ENCODE results near the gene KANSL3.

KANSL3 gene

DNA sequence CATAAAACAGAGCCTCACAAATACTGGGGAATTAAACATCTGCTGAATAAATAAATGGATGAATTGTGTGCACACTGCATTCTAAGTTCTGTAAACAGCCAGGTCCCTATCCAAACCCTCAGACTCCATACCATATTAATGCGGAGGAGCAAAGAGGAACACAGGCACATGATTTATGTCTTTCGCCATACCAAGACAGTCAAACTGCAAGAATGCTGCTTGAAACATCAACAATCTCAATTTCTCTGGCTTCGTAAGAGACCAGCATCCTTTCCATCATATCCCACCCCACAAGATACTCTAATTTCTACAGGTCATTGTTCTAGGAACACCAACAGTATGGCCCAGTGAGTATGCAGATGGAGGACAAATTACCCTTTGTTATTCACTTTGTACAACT lies 15.0 kb downstream of the KANSL3 start:
- H3K4me3 ChIP-seq (ENCODE audit: low read length): no peak overlapping the region
- no peak overlapping the region for H3K27ac ChIP-seq (ENCODE audit: low read length)
- no peaks in the 10 kb centered on the region for H3K4me1 ChIP-seq (ENCODE audit: control insufficient read depth, low read depth, low read length)
- H3K9ac ChIP-seq (ENCODE audit: low read length): no peak overlapping the region
- no peaks in the 10 kb centered on the region for H3K9me3 ChIP-seq (ENCODE audit: control insufficient read depth, low read depth, low read length)
- peaks cover 28% of the 10 kb centered on the region for H3K36me3 ChIP-seq (ENCODE audit: control insufficient read depth, low read depth, low read length)
- no peaks in the 10 kb centered on the region for H3K27me3 ChIP-seq (ENCODE audit: control insufficient read depth, insufficient read depth, low read length)

DNA sequence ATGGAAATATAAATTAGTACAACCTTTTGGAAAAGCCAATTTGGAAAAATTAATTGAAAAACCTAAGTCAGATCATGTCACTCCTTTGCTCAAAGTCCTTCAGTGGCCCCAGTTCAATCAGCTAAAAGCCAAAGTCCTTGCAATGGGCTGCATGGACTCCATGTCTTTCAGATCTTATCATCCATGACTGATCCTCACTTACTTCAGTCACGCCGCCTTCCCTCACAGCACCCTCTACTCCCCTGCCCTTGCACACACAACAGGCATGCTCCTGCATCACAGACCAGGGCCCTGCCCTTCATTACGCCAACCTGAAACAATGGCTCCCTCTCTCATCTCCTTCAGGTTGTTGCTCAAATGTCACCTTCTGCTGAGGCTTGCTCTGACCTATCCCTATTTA lies 15.6 kb downstream of the KANSL3 start:
- H3K4me3 ChIP-seq (ENCODE audit: low read length): no peak overlapping the region
- H3K27ac ChIP-seq (ENCODE audit: low read length): no peak overlapping the region
- no peaks in the 10 kb centered on the region for H3K9me3 ChIP-seq (ENCODE audit: control insufficient read depth, low read depth, low read length)
- H3K9ac ChIP-seq (ENCODE audit: low read length): no peak overlapping the region
- H3K36me3 ChIP-seq (ENCODE audit: control insufficient read depth, low read depth, low read length): peaks cover 23% of the 10 kb centered on the region
- no peaks in the 10 kb centered on the region for H3K4me1 ChIP-seq (ENCODE audit: control insufficient read depth, low read depth, low read length)
- no peaks in the 10 kb centered on the region for H3K27me3 ChIP-seq (ENCODE audit: control insufficient read depth, insufficient read depth, low read length)

DNA sequence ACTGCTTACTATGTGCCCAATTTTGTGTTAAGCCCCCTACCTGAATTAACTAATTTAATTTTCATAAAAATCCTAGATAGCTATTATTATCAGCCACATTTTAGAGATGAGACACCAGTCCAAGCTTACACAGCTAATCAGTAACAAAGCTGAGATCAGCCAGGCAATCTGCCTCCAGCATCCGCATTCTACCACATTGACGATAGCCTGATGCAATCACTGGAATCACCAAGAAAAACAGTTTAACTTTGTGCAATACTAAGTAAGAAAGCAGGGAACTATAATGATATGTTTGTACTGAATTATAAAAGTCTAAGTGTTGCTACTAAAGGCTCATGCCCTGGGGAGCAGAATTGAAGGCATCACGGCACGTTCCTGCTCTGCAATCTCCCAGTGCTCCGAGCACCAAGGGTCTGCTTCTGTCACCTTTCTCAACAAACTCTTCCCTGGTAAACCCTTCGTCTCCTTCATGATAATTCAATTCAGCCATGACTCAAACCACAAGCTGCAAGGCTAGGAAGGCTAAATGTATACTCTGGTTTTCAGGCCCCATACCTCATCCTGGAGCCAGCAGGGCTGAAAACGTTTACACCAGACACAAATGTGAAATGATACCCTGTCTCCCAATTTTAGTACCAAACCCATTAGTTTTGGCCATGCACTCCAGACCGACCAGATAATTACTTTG lies 19.4 kb downstream of the KANSL3 start:
- Histone ChIP-seq H3K9ac (ENCODE audit: low read length) (no peak overlapping the region), H3K4me1 (ENCODE audit: control insufficient read depth, low read depth, low read length) (no peaks in the 10 kb centered on the region), H3K27ac (ENCODE audit: low read length) (no peak overlapping the region), H3K27me3 (ENCODE audit: control insufficient read depth, insufficient read depth, low read length) (no peaks in the 10 kb centered on the region), H3K4me3 (ENCODE audit: low read length) (no peak overlapping the region), H3K36me3 (ENCODE audit: control insufficient read depth, low read depth, low read length) (peaks cover 28% of the 10 kb centered on the region), H3K9me3 (ENCODE audit: control insufficient read depth, low read depth, low read length) (no peaks in the 10 kb centered on the region)

DNA sequence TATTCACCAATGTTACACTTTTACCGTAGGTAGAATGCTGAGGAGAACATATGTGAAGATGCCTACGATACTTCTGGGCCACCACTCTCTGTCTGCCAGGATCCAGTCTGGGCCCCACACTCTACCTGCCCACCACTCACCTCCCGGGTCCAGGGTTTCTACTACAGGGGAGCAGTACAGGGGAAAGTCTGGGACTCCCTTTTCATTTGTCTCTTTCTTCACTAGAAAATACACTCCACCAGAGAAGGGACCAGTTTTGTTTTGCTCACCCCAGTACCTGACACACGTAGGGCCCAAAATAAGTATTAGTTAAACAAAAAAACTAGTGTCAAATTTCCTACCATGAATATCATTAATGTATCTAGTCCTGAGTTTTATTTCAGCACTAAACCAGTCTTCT lies 21.1 kb downstream of the KANSL3 start:
- Histone ChIP-seq H3K4me1 (ENCODE audit: control insufficient read depth, low read depth, low read length) (no peaks in the 10 kb centered on the region), H3K27ac (ENCODE audit: low read length) (no peak overlapping the region), H3K9me3 (ENCODE audit: control insufficient read depth, low read depth, low read length) (no peaks in the 10 kb centered on the region), H3K27me3 (ENCODE audit: control insufficient read depth, insufficient read depth, low read length) (no peaks in the 10 kb centered on the region), H3K9ac (ENCODE audit: low read length) (no peak overlapping the region), H3K4me3 (ENCODE audit: low read length) (no peak overlapping the region), H3K36me3 (ENCODE audit: control insufficient read depth, low read depth, low read length) (peaks cover 43% of the 10 kb centered on the region)

DNA sequence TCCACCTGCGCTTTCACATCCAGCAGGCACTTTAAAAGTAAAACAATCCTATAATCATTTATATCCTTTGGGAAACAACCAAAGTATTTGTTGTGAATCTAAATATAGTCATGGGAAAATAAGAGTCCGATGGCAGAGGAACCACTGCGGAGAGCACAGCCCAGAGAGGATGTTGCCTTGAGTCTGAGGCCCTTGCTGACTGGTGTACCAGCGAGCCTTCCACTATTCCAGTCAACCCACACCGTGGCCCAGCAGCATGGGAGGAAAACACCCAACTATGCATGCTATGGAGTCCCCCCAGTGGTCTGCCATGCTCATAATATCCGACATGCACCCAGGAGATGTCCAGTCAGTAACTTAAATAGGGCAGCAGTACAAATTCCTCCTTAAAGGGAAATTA lies 21.6 kb downstream of the KANSL3 start:
- Histone ChIP-seq H3K27me3 (ENCODE audit: control insufficient read depth, insufficient read depth, low read length) (no peaks in the 10 kb centered on the region), H3K9ac (ENCODE audit: low read length) (no peak overlapping the region), H3K9me3 (ENCODE audit: control insufficient read depth, low read depth, low read length) (no peaks in the 10 kb centered on the region), H3K4me3 (ENCODE audit: low read length) (no peak overlapping the region), H3K4me1 (ENCODE audit: control insufficient read depth, low read depth, low read length) (no peaks in the 10 kb centered on the region), H3K27ac (ENCODE audit: low read length) (no peak overlapping the region), H3K36me3 (ENCODE audit: control insufficient read depth, low read depth, low read length) (peaks cover 47% of the 10 kb centered on the region)

DNA sequence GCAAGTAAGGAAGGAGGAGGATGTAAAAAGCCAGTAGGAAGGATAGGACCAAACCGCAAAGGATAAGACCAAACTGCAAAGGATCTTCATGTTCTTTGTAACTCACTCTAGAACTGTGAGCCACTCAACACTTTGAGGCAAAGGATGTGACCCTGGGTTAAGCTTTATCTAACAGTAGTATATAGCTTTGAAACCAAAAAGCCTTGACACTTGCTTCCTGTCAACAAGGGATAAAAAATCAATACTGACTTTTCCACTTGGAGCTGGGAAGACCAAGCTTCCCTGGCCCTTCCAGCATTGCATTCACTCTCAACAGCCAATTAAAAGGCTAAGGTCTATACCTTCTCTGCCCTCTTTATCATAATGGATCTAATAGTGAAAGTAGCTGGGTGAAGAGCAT lies 22.0 kb downstream of the KANSL3 start:
- Histone ChIP-seq H3K36me3 (ENCODE audit: control insufficient read depth, low read depth, low read length) (peaks cover 51% of the 10 kb centered on the region), H3K27me3 (ENCODE audit: control insufficient read depth, insufficient read depth, low read length) (no peaks in the 10 kb centered on the region), H3K4me3 (ENCODE audit: low read length) (no peak overlapping the region), H3K9me3 (ENCODE audit: control insufficient read depth, low read depth, low read length) (no peaks in the 10 kb centered on the region), H3K4me1 (ENCODE audit: control insufficient read depth, low read depth, low read length) (no peaks in the 10 kb centered on the region), H3K27ac (ENCODE audit: low read length) (no peak overlapping the region), H3K9ac (ENCODE audit: low read length) (no peak overlapping the region)

DNA sequence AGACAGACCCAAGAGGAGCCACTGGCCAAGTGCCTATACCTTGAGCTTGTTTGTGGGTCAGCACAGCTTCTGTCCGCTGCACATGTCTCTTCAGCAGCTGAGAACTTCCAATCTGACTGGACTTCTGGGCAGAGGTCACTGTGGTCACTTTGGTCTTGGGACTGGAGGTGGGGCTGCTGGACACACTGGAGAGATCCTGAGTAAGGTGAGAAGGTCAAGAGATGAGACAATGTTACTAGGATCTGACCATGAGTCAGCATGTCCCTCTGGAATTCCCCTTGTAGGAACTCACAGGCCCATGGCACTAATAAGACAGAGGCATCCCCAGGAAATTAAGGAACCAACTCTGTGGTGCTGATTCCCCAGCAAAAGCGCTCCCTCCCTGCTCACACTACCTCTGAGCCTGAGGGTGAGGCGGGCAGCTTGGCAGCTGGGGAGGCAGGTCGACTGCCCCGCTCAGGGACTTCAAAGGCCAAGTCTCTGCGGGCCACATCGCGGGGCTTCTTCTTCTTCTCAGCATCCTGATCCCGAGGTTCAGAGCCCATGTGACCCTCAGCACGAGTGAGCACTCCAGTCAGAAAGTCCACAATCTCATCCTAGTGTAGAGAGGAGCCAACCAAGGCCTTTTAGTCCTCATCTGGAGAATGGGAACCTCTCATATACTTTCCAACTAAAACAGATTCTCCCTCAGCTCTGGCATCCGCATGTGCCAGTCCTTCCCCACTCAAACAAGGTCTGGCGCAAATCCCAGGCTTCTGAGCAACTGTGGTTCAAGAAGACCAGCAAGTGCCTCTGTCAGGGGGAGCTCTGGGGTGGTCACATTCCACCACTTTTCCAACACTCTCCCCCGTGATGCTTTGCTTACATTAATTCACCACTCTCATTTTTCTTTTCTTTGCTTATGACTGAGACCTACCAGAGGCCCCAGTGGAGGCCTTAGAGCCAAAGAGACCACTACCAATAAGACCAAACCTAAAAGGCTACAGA lies 29.4 kb downstream of the KANSL3 start:
- H3K9ac ChIP-seq (ENCODE audit: low read length): no peak overlapping the region
- peaks cover 93% of the 10 kb centered on the region for H3K36me3 ChIP-seq (ENCODE audit: control insufficient read depth, low read depth, low read length)
- H3K4me3 ChIP-seq (ENCODE audit: low read length): no peak overlapping the region
- H3K9me3 ChIP-seq (ENCODE audit: control insufficient read depth, low read depth, low read length): no peaks in the 10 kb centered on the region
- no peaks in the 10 kb centered on the region for H3K4me1 ChIP-seq (ENCODE audit: control insufficient read depth, low read depth, low read length)
- H3K27me3 ChIP-seq (ENCODE audit: control insufficient read depth, insufficient read depth, low read length): no peaks in the 10 kb centered on the region
- H3K27ac ChIP-seq (ENCODE audit: low read length): no peak overlapping the region

DNA sequence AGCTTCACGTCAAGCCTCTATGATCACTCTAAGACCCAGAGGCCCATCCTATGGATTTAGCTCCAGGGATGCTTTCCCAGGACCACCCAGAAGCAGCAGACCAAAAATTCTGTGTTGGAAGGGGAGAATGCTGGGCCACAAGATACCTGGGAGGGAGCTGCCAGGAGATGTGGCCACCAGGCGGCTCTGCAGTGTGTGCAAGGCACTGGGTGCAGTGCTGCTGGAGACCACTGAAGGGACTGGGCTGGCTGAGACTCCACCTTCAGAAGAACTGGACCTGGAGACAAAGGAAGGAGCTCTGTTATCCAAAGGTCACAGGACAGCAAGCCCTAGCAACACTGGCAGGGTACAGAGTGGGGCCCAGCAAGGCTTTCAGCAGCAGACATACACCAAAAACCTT lies 34.0 kb downstream of the KANSL3 start:
- Histone ChIP-seq H3K4me3 (ENCODE audit: low read length) (no peak overlapping the region), H3K9ac (ENCODE audit: low read length) (no peak overlapping the region), H3K4me1 (ENCODE audit: control insufficient read depth, low read depth, low read length) (no peaks in the 10 kb centered on the region), H3K36me3 (ENCODE audit: control insufficient read depth, low read depth, low read length) (peaks cover 89% of the 10 kb centered on the region), H3K27me3 (ENCODE audit: control insufficient read depth, insufficient read depth, low read length) (no peaks in the 10 kb centered on the region), H3K9me3 (ENCODE audit: control insufficient read depth, low read depth, low read length) (no peaks in the 10 kb centered on the region), H3K27ac (ENCODE audit: low read length) (no peak overlapping the region)

DNA sequence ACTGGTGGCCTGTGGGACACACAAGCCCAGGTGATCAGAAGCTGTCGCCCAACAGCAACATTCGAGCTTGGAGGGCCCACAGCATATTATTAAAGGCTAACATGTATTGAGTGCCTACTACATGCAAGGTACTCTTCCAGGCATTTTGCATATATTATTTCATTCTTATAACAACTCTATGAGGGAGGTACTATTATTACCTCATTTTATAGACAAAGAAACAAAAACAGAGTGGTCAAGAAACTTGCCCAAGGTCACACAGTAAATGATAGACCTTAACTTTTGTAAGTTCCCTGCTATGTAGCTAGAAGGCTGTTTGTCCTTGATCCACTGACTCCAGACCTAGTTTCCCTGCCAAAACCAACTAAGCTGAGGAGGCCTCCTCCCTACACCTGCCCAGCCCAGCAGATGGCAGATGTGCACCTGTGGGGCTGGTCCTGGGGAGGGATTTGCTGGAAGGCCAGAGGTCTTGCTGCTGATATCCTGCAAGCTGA lies 35.7 kb downstream of the KANSL3 start:
- peaks cover 78% of the 10 kb centered on the region for H3K36me3 ChIP-seq (ENCODE audit: control insufficient read depth, low read depth, low read length)
- no peaks in the 10 kb centered on the region for H3K27me3 ChIP-seq (ENCODE audit: control insufficient read depth, insufficient read depth, low read length)
- H3K27ac ChIP-seq (ENCODE audit: low read length): no peak overlapping the region
- no peaks in the 10 kb centered on the region for H3K4me1 ChIP-seq (ENCODE audit: control insufficient read depth, low read depth, low read length)
- H3K9ac ChIP-seq (ENCODE audit: low read length): no peak overlapping the region
- no peak overlapping the region for H3K4me3 ChIP-seq (ENCODE audit: low read length)
- H3K9me3 ChIP-seq (ENCODE audit: control insufficient read depth, low read depth, low read length): no peaks in the 10 kb centered on the region

DNA sequence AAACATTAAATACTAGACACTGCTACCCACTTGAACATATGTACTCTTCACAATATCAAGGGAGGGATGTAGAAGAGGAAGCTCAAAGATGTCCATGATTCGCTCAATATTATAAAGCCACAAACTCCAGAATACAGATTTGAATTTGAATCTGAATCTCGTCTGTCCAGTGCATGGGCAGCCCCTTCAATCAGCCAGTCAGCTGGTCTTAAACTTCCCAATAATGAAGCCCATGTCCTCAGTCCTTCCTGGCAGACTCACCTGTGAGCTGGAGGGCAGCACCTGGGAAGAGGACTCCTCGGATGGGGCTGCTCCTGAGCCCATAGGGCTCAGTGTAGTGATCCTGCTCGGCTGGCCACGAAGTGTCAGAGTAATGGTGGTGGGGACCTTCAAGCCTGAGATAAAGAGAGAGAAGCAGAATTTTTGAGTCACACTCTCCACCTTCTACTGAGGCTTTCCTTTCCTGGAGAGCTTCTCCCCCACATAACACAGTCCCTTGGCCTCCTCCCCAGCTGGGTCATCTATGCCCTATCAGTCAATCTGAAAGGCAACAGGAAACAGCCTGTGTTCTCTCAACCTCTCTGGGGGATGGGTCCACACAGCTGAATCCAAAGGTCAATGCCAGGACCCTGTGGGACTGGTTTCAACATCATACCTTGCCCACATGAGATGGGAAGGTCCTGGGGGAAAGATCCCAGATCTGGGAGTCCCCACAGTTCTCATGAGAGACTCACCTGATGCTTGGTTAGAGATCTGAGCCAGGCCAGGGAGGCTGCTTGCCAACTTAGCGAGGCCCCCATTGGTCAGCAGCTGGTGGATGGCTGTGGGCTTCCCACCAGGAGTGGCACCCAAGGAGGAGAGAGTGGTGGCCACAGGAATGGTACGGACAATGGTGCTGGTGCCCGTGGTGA lies 36.5 kb downstream of the KANSL3 start:
- Histone ChIP-seq H3K36me3 (ENCODE audit: control insufficient read depth, low read depth, low read length) (peaks cover 74% of the 10 kb centered on the region), H3K4me3 (ENCODE audit: low read length) (no peak overlapping the region), H3K27ac (ENCODE audit: low read length) (no peak overlapping the region), H3K9me3 (ENCODE audit: control insufficient read depth, low read depth, low read length) (no peaks in the 10 kb centered on the region), H3K27me3 (ENCODE audit: control insufficient read depth, insufficient read depth, low read length) (no peaks in the 10 kb centered on the region), H3K9ac (ENCODE audit: low read length) (no peak overlapping the region), H3K4me1 (ENCODE audit: control insufficient read depth, low read depth, low read length) (no peaks in the 10 kb centered on the region)

DNA sequence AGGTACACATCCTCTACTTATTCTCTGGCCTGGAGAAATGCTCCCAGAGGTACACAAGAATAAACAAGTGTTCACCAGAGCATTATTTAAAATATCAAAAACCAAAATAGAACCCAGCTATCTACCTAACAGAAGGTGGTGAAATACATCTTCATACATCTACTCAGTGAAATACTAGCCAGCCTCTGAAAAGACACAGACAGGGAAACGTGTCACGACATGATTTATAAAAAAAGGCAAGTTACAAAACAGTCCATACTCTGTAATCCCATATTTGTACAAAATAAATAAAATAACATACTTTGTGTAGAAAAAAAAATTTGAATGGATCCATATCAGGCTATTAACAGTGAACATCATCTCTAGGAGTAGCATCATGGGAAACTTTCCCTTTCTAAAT lies 38.2 kb downstream of the KANSL3 start:
- Histone ChIP-seq H3K9me3 (ENCODE audit: control insufficient read depth, low read depth, low read length) (no peaks in the 10 kb centered on the region), H3K27me3 (ENCODE audit: control insufficient read depth, insufficient read depth, low read length) (no peaks in the 10 kb centered on the region), H3K27ac (ENCODE audit: low read length) (no peak overlapping the region), H3K4me1 (ENCODE audit: control insufficient read depth, low read depth, low read length) (no peaks in the 10 kb centered on the region), H3K9ac (ENCODE audit: low read length) (no peak overlapping the region), H3K4me3 (ENCODE audit: low read length) (no peak overlapping the region), H3K36me3 (ENCODE audit: control insufficient read depth, low read depth, low read length) (peaks cover 68% of the 10 kb centered on the region)

Data from iPS-18a (cell line).